IMR-90 (cell line): Measurements from ENCODE around the gene CACNA2D1. TPM values are rescaled to one million over a fixed set of nuclear protein-coding genes. Genes with fewer than 3 reads are reported as not detected.

Experiments
- ATAC-seq: fragments of 200-7000 bp; cut with Tn5 transposase; 2 replicates; pipeline ENCODE4 v1.9.1; 2020; ENCODE audit warnings: low read depth, mild to moderate bottlenecking, moderate library complexity
- BruUV-seq: library from RNA; stranded (reverse); fragments of 400-500 nt; replicated peaks from 2 replicates; lab custom pipeline; 2021; lab: Mats Ljungman, UMichigan
- CTCF ChIA-PET: fragments of 300-600 bp; formaldehyde crosslinking; extraction: SDS; loops from one replicate; lab custom pipeline; 2021; ENCODE audit warnings: antibody characterized with exemption; lab: Yijun Ruan, JAX
- POLR2A ChIA-PET: fragments of 300-600 bp; sonication (Branson Sonifier 250); formaldehyde crosslinking; loops from one replicate; lab custom pipeline; 2022; ENCODE audit warnings: antibody characterized with exemption; ENCODE audit not compliant: unreplicated experiment; lab: Charles Lee
- DNase-seq: peaks from one replicate; pipeline ENCODE4 v3.0.0; 2013
- H2AFZ ChIP-seq: replicated peaks from 2 replicates; pipeline ENCODE3; 2013; ENCODE audit warnings: low read length, mild to moderate bottlenecking; ENCODE audit not compliant: poor library complexity
- H2AK5ac ChIP-seq: 2 replicates; pipeline ENCODE4 v1.6.1; 2013; ENCODE audit warnings: low read depth, low read length, inconsistent platforms
- H2AK9ac ChIP-seq: replicated peaks from 2 replicates; pipeline ENCODE3; 2013; ENCODE audit warnings: mild to moderate bottlenecking, low read depth, low read length, moderate library complexity; ENCODE audit not compliant: poor library complexity
- H2BK120ac ChIP-seq: 2 replicates; pipeline ENCODE4 v1.6.1; 2013; ENCODE audit warnings: low read depth, low read length, inconsistent platforms
- H2BK15ac ChIP-seq: 3 replicates; pipeline ENCODE4 v1.6.1; 2013; ENCODE audit warnings: low read depth, low read length, inconsistent platforms
- H2BK20ac ChIP-seq: 2 replicates; pipeline ENCODE4 v1.6.1; 2013; ENCODE audit warnings: low read depth, mild to moderate bottlenecking, inconsistent platforms, low read length, moderate library complexity
- H2BK5ac ChIP-seq: 2 replicates; pipeline ENCODE4 v1.6.1; 2013; ENCODE audit warnings: mild to moderate bottlenecking, low read depth, low read length, inconsistent platforms; ENCODE audit not compliant: poor library complexity, severe bottlenecking
- H3K14ac ChIP-seq: replicated peaks from 2 replicates; pipeline ENCODE4 v1.6.1; 2013; ENCODE audit warnings: low read depth, low read length, inconsistent platforms
- H3K18ac ChIP-seq: 2 replicates; pipeline ENCODE4 v1.6.1; 2013; ENCODE audit warnings: low read depth, low read length, control low read depth
- H3K23ac ChIP-seq: 2 replicates; pipeline ENCODE4 v1.6.1; 2013; ENCODE audit warnings: low read depth, low read length, inconsistent platforms
- H3K27ac ChIP-seq: 2 replicates; pipeline ENCODE4 v1.5.1; 2013; ENCODE audit warnings: mild to moderate bottlenecking, control low read depth, low read length; ENCODE audit not compliant: insufficient read depth
- H3K27me3 ChIP-seq: 2 replicates; pipeline ENCODE4 v1.6.1; 2013; ENCODE audit warnings: low read length; ENCODE audit not compliant: control insufficient read depth, insufficient read depth
- H3K36me3 ChIP-seq: 2 replicates; pipeline ENCODE4 v1.6.1; 2013; ENCODE audit warnings: low read length, mixed read lengths; ENCODE audit not compliant: control insufficient read depth, insufficient read depth
- H3K4ac ChIP-seq: 2 replicates; pipeline ENCODE4 v1.6.1; 2013; ENCODE audit warnings: low read depth, low read length, inconsistent platforms
- H3K4me1 ChIP-seq: 2 replicates; pipeline ENCODE4 v1.6.1; 2013; ENCODE audit warnings: low read length, mixed read lengths; ENCODE audit not compliant: control insufficient read depth, insufficient read depth
- H3K4me2 ChIP-seq: 2 replicates; pipeline ENCODE4 v1.6.1; 2013; ENCODE audit warnings: low read depth, mild to moderate bottlenecking, control low read depth, low read length, moderate library complexity
- H3K4me3 ChIP-seq: 2 replicates; pipeline ENCODE4 v1.5.1; 2013; ENCODE audit warnings: low read depth, mild to moderate bottlenecking, control low read depth, low read length, moderate library complexity; ENCODE audit not compliant: insufficient read depth
- H3K56ac ChIP-seq: 2 replicates; pipeline ENCODE4 v1.6.1; 2013; ENCODE audit warnings: low read length, inconsistent platforms; ENCODE audit not compliant: insufficient read depth; ENCODE audit errors: extremely low read depth
- H3K79me1 ChIP-seq, 2 experiments: 2 replicates each; pipeline ENCODE4 v1.6.1; 2013; ENCODE audit warnings: low read length in 2 of 2, inconsistent platforms in 1 of 2, low read depth in 1 of 2
- H3K9ac ChIP-seq: 2 replicates; pipeline ENCODE4 v1.6.1; 2013; ENCODE audit warnings: low read depth, low read length, control low read depth
- H3K9me1 ChIP-seq: 2 replicates; pipeline ENCODE4 v1.6.1; 2013; ENCODE audit warnings: low read length, inconsistent platforms; ENCODE audit not compliant: insufficient read depth
- H3K9me3 ChIP-seq: 2 replicates; pipeline ENCODE4 v1.6.1; 2013; ENCODE audit warnings: low read length; ENCODE audit not compliant: control insufficient read depth, insufficient read depth
- H4K20me1 ChIP-seq: 2 replicates; pipeline ENCODE4 v1.6.1; 2013; ENCODE audit warnings: low read length, inconsistent platforms; ENCODE audit not compliant: insufficient read depth
- H4K5ac ChIP-seq: 2 replicates; pipeline ENCODE4 v1.6.1; 2013; ENCODE audit warnings: mild to moderate bottlenecking, low read depth, low read length, control low read depth
- H4K8ac ChIP-seq, 2 experiments: 2 replicates each; pipeline ENCODE4 v1.6.1; 2013; ENCODE audit warnings: low read depth in 2 of 2, low read length in 2 of 2, control low read depth in 1 of 2, inconsistent platforms in 1 of 2
- H4K91ac ChIP-seq: 2 replicates; pipeline ENCODE4 v1.6.1; 2013; ENCODE audit warnings: low read depth, low read length, inconsistent platforms; ENCODE audit not compliant: insufficient read depth
- BHLHE40 ChIP-seq: fragments of 150-350 bp; IDR thresholded peaks from 2 replicates; pipeline ENCODE4 v1.6.1; 2016; ENCODE audit warnings: mild to moderate bottlenecking, low read depth, low read length
- CEBPB ChIP-seq: IDR thresholded peaks from 2 replicates; pipeline ENCODE4 v1.6.1; 2012; ENCODE audit warnings: low read depth, low read length, improper control_type of control experiment
- CHD1 ChIP-seq: IDR thresholded peaks from 2 replicates; pipeline ENCODE4 v1.6.1; 2012; ENCODE audit warnings: low read depth, low read length, improper control_type of control experiment
- ELK1 ChIP-seq: fragments of 150-350 bp; IDR thresholded peaks from 2 replicates; pipeline ENCODE4 v1.6.1; 2016; ENCODE audit warnings: low read depth, mild to moderate bottlenecking, low read length, moderate library complexity, borderline replicate concordance
- MAFK ChIP-seq: IDR thresholded peaks from 2 replicates; pipeline ENCODE4 v1.6.1; 2012; ENCODE audit warnings: low read depth, low read length, improper control_type of control experiment
- MAZ ChIP-seq: IDR thresholded peaks from 2 replicates; pipeline ENCODE4 v1.6.1; 2012; ENCODE audit warnings: low read depth, mild to moderate bottlenecking, low read length, improper control_type of control experiment, moderate library complexity, borderline replicate concordance
- NFE2L2 ChIP-seq: fragments of 150-350 bp; IDR thresholded peaks from 2 replicates; pipeline ENCODE4 v1.6.1; 2016; ENCODE audit warnings: low read depth, mild to moderate bottlenecking, low read length
- RAD21 ChIP-seq: IDR thresholded peaks from 2 replicates; pipeline ENCODE4 v1.6.1; 2012; ENCODE audit warnings: low read length, improper control_type of control experiment
- RCOR1 ChIP-seq: IDR thresholded peaks from 2 replicates; pipeline ENCODE4 v1.6.1; 2012; ENCODE audit warnings: mild to moderate bottlenecking, low read length, improper control_type of control experiment; ENCODE audit not compliant: insufficient replicate concordance
- USF2 ChIP-seq: fragments of 150-350 bp; IDR thresholded peaks from 2 replicates; pipeline ENCODE4 v1.6.1; 2017; ENCODE audit warnings: mild to moderate bottlenecking, antibody characterized with exemption, low read length, low read depth
- dilution Hi-C: fragments of 300-500 bp; cut with HindIII; formaldehyde crosslinking; loops from one replicate; pipeline ENCODE4 v1.14.3; 2018; ENCODE audit warnings: low sequenced_read_pairs; ENCODE audit not compliant: unreplicated experiment
- in situ Hi-C: fragments of 300-500 bp; cut with MboI; formaldehyde crosslinking; loops from 3 replicates; pipeline ENCODE4 v1.14.3; 2019; ENCODE audit warnings: low sequenced_read_pairs, inconsistent platforms, mixed read lengths
- intact Hi-C: fragments of 100-400 bp; cut with micrococcal nuclease; formaldehyde crosslinking; loops from 2 replicates; pipeline ENCODE4 v1.10.0; 2022
- polyA plus RNA-seq, 3 experiments: library from polyadenylated mRNA; depleted of rRNA; stranded (reverse); fragments of >200 nt; gene quantifications; 2 replicates each; pipeline ENCODE4 v1.2.3, GENCODE V29; 2012; ENCODE audit warnings: low replicate concordance in 1 of 3
- total RNA-seq: library from RNA; depleted of rRNA; stranded (reverse); fragments of >200 nt; gene quantifications from 2 replicates; pipeline ENCODE4 v1.2.3, GENCODE V29; 2012
- TF ChIP-seq, protein P1 (sequence below): conservative IDR thresholded peaks from 2 replicates; pipeline ENCODE4 v1.5.1; 2012; ENCODE audit warnings: mild to moderate bottlenecking, low read depth, low read length, improper control_type of control experiment

Gene CACNA2D1
- total and polyA plus RNA-seq, 2 of the 4 experiments (the other 2 are of a cell fraction): 5.8 to 21.9 TPM

GRCh38 chr7:81993186-81993585 lies 450.4 kb downstream of the CACNA2D1 start:
- Histone ChIP-seq H3K9me1 (no peaks in the 10 kb centered on the region), H3K4me1 (no peaks in the 10 kb centered on the region), H3K4me2 (no peak overlapping the region), H3K9me3 (no peaks in the 10 kb centered on the region), H2BK20ac (no peak overlapping the region), H4K20me1 (no peaks in the 10 kb centered on the region), H3K18ac (no peak overlapping the region), H3K79me1 (no peaks in the 10 kb centered on the region), H2BK120ac (no peak overlapping the region), H2AK9ac (no peak overlapping the region), H2AK5ac (no peak overlapping the region), H4K8ac (no peak overlapping the region), H3K27ac (no peak overlapping the region), H2BK5ac (no peak overlapping the region), H3K4me3 (no peak overlapping the region), H3K23ac (no peak overlapping the region), H3K9ac (no peak overlapping the region), H4K91ac (no peak overlapping the region), H2BK15ac (no peak overlapping the region), H3K56ac (no peak overlapping the region), H2AFZ (no peak overlapping the region), H4K5ac (no peak overlapping the region), H3K36me3 (peaks cover 2% of the 10 kb centered on the region; the same call in 1 of the 2 replicates), H3K27me3 (no peaks in the 10 kb centered on the region), H3K4ac (no peak overlapping the region), H3K14ac (no peak overlapping the region)
- ChIA-PET CTCF (interaction anchor here (1.9 kb wide), 1 partner anchor 493 kb away, joined by 4 read pairs; no protein-coding TSS in a partner anchor), POLR2A (no interaction called here)
- intact Hi-C loops (no loop called here), in situ Hi-C loops (no loop called here), dilution Hi-C loops (no loop called here)
- DNase-seq (no peak), ATAC-seq (no peak)
- BruUV-seq: no TSS peak
- TF ChIP-seq RAD21 (no peak), NFE2L2 (no peak), ELK1 (no peak), MAZ (no peak), USF2 (no peak), CHD1 (no peak), MAFK (no peak), CEBPB (no peak), BHLHE40 (no peak), RCOR1 (no peak)
- TF ChIP-seq, protein P1, sequence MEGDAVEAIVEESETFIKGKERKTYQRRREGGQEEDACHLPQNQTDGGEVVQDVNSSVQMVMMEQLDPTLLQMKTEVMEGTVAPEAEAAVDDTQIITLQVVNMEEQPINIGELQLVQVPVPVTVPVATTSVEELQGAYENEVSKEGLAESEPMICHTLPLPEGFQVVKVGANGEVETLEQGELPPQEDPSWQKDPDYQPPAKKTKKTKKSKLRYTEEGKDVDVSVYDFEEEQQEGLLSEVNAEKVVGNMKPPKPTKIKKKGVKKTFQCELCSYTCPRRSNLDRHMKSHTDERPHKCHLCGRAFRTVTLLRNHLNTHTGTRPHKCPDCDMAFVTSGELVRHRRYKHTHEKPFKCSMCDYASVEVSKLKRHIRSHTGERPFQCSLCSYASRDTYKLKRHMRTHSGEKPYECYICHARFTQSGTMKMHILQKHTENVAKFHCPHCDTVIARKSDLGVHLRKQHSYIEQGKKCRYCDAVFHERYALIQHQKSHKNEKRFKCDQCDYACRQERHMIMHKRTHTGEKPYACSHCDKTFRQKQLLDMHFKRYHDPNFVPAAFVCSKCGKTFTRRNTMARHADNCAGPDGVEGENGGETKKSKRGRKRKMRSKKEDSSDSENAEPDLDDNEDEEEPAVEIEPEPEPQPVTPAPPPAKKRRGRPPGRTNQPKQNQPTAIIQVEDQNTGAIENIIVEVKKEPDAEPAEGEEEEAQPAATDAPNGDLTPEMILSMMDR: no peak
